Stimulated activated effector memory CD8-positive, alpha-beta T cell treated with anti-CD3 and anti-CD28 coated beads, Interleukin-12 subunit alpha, Interleukin-12 subunit beta, amount 100 ng/mL, for 72 hours (primary cell): ENCODE results near the gene PNPLA2.
A peak's percentile ranks its signal among the peaks of the same experiment; 100 is the strongest.

Experiments used
- ATAC-seq: fragments of 150-1000 bp; cut with Tn5 transposase; 2 replicates; pipeline ENCODE4 v1.10.0; 2021
- DNase-seq, 2 donors: peaks; one replicate each; pipeline ENCODE4 v3.0.0; 2021 to 2022; ENCODE audit warnings: low spot score in 2 of 2
- H3K27ac Mint-ChIP-seq: one replicate; pipeline ENCODE4 v1.8.0; 2022; ENCODE audit warnings: mild to moderate bottlenecking, mixed read lengths
- H3K36me3 Mint-ChIP-seq: one replicate; pipeline ENCODE4 v1.8.0; 2022; ENCODE audit warnings: mild to moderate bottlenecking, mixed read lengths
- H3K4me1 Mint-ChIP-seq: one replicate; pipeline ENCODE4 v1.8.0; 2022; ENCODE audit warnings: mixed read lengths
- H3K4me3 Mint-ChIP-seq: one replicate; pipeline ENCODE4 v1.8.0; 2022; ENCODE audit warnings: mild to moderate bottlenecking, mixed read lengths
- H3K9me3 Mint-ChIP-seq: one replicate; pipeline ENCODE4 v1.8.0; 2022; ENCODE audit warnings: mixed read lengths

PNPLA2 gene

GRCh38 chr11:859394-860131, 40.8 kb downstream of the PNPLA2 start:
- DNase-seq (no peak), ATAC-seq (no peak)
- Mint-ChIP-seq H3K4me3 (no peak overlapping the region), H3K4me1 (peaks cover 7% of the 10 kb centered on the region), H3K36me3 (peaks cover 25% of the 10 kb centered on the region), H3K9me3 (no peaks in the 10 kb centered on the region), H3K27ac (no peak overlapping the region)

- ATAC-seq (no peak), DNase-seq (no peak)
- Mint-ChIP-seq H3K4me3 (no peak overlapping the region), H3K9me3 (no peaks in the 10 kb centered on the region), H3K27ac (no peak overlapping the region), H3K4me1 (peaks cover 7% of the 10 kb centered on the region), H3K36me3 (peaks cover 25% of the 10 kb centered on the region)
These were observed 41.8 kb downstream of the PNPLA2 start for GRCh38 chr11:860234-861104.

GRCh38 chr11:861105-861479, 42.4 kb downstream of the PNPLA2 start:
- Mint-ChIP-seq H3K36me3 (peaks cover 25% of the 10 kb centered on the region), H3K9me3 (no peaks in the 10 kb centered on the region), H3K27ac (no peak overlapping the region), H3K4me1 (peaks cover 7% of the 10 kb centered on the region), H3K4me3 (no peak overlapping the region)
- ATAC-seq, result no peak
- no peak for DNase-seq

GRCh38 chr11:862081-862661, 43.5 kb downstream of the PNPLA2 start:
- DNase-seq, result no peak
- ATAC-seq, result no peak
- Mint-ChIP-seq H3K4me3 (no peak overlapping the region), H3K4me1 (peaks cover under 1% of the 10 kb centered on the region), H3K27ac (peak overlapping the region; percentile 61), H3K9me3 (no peaks in the 10 kb centered on the region), H3K36me3 (peaks cover 25% of the 10 kb centered on the region)

- H3K4me3 Mint-ChIP-seq, result no peak overlapping the region
- H3K4me1 Mint-ChIP-seq, result no peaks in the 10 kb centered on the region
- H3K36me3 Mint-ChIP-seq, result peaks cover 25% of the 10 kb centered on the region
- H3K27ac Mint-ChIP-seq, result peak overlapping the region; percentile 61
- ATAC-seq (no peak), DNase-seq (no peak)
- no peaks in the 10 kb centered on the region for H3K9me3 Mint-ChIP-seq
These were observed 43.9 kb downstream of the PNPLA2 start for GRCh38 chr11:862696-863022.

- ATAC-seq, result peak; percentile 2
- H3K36me3 Mint-ChIP-seq, result peaks cover 25% of the 10 kb centered on the region
- no peak overlapping the region for H3K4me3 Mint-ChIP-seq
- DNase-seq, result no peak
- peak overlapping the region; percentile 78 for H3K27ac Mint-ChIP-seq
- no peaks in the 10 kb centered on the region for H3K9me3 Mint-ChIP-seq
- H3K4me1 Mint-ChIP-seq, result no peaks in the 10 kb centered on the region
These were observed 44.6 kb downstream of the PNPLA2 start for GRCh38 chr11:863023-863909.

- ATAC-seq (peak; percentile 9), DNase-seq (no peak)
- H3K9me3 Mint-ChIP-seq, result no peaks in the 10 kb centered on the region
- peaks cover 21% of the 10 kb centered on the region for H3K36me3 Mint-ChIP-seq
- H3K4me3 Mint-ChIP-seq, result no peak overlapping the region
- peak overlapping the region; percentile 78 for H3K27ac Mint-ChIP-seq
- no peaks in the 10 kb centered on the region for H3K4me1 Mint-ChIP-seq
These were observed 45.5 kb downstream of the PNPLA2 start for GRCh38 chr11:863910-864827.

- no peak overlapping the region for H3K27ac Mint-ChIP-seq
- DNase-seq, result no peak
- no peak overlapping the region for H3K4me3 Mint-ChIP-seq
- H3K9me3 Mint-ChIP-seq, result no peaks in the 10 kb centered on the region
- H3K36me3 Mint-ChIP-seq, result peaks cover 20% of the 10 kb centered on the region
- ATAC-seq, result no peak
- no peaks in the 10 kb centered on the region for H3K4me1 Mint-ChIP-seq
These were observed 46.2 kb downstream of the PNPLA2 start for GRCh38 chr11:864898-865297.

- H3K9me3 Mint-ChIP-seq, result no peaks in the 10 kb centered on the region
- H3K27ac Mint-ChIP-seq, result no peak overlapping the region
- no peak overlapping the region for H3K4me3 Mint-ChIP-seq
- H3K4me1 Mint-ChIP-seq, result no peaks in the 10 kb centered on the region
- no peak for ATAC-seq
- DNase-seq, result no peak
- H3K36me3 Mint-ChIP-seq, result peaks cover 20% of the 10 kb centered on the region
These were observed 47.0 kb downstream of the PNPLA2 start for GRCh38 chr11:865462-866430.

- Mint-ChIP-seq H3K36me3 (peaks cover 19% of the 10 kb centered on the region), H3K4me1 (no peaks in the 10 kb centered on the region), H3K27ac (no peak overlapping the region), H3K4me3 (no peak overlapping the region), H3K9me3 (no peaks in the 10 kb centered on the region)
- no peak for DNase-seq
- ATAC-seq, result no peak
These were observed 47.8 kb downstream of the PNPLA2 start for GRCh38 chr11:866481-866880.

- H3K9me3 Mint-ChIP-seq, result no peaks in the 10 kb centered on the region
- H3K36me3 Mint-ChIP-seq, result peaks cover 10% of the 10 kb centered on the region
- DNase-seq (no peak), ATAC-seq (no peak)
- H3K4me1 Mint-ChIP-seq, result no peaks in the 10 kb centered on the region
- no peak overlapping the region for H3K27ac Mint-ChIP-seq
- H3K4me3 Mint-ChIP-seq, result no peak overlapping the region
These were observed 49.2 kb downstream of the PNPLA2 start for GRCh38 chr11:867856-868358.

- Mint-ChIP-seq H3K4me1 (no peaks in the 10 kb centered on the region), H3K4me3 (no peak overlapping the region), H3K36me3 (peaks cover 7% of the 10 kb centered on the region), H3K9me3 (no peaks in the 10 kb centered on the region), H3K27ac (peak overlapping the region; percentile 23)
- DNase-seq, result no peak
- no peak for ATAC-seq
These were observed 49.7 kb downstream of the PNPLA2 start for GRCh38 chr11:868394-868793.

GRCh38 chr11:868802-869201, 50.1 kb downstream of the PNPLA2 start:
- Mint-ChIP-seq H3K27ac (peak overlapping the region; percentile 23), H3K4me3 (no peak overlapping the region), H3K36me3 (peaks cover 6% of the 10 kb centered on the region), H3K9me3 (no peaks in the 10 kb centered on the region), H3K4me1 (no peaks in the 10 kb centered on the region)
- DNase-seq (no peak), ATAC-seq (no peak)
